ENCODE results near the gene FAM83B.

GRCh38 chr6:54910921-54911320 is 64.3 kb downstream of the FAM83B start:
- no peak for TF ChIP-seq EZH2 (IDR thresholded peaks at IDR 0.05; ENCODE audit: borderline replicate concordance, low read length)
- TF ChIP-seq CTCF (IDR thresholded peaks at IDR 0.05; ENCODE audit: low read length), result no peak
